K562 (cell line): ENCODE data around the gene ACTL10. TPM values are rescaled to one million over a fixed set of nuclear protein-coding genes. Genes with fewer than 3 reads are reported as not detected.

ENCODE experiments used
- ARHGAP35 ChIP-seq: fragments of 450-650 bp; IDR thresholded peaks from 2 replicates; pipeline ENCODE4 v1.6.1; 2018; ENCODE audit not compliant: partially characterized antibody
- CLOCK ChIP-seq: fragments of 250-450 bp; sonication (Bioruptor Pico); IDR thresholded peaks from 2 replicates; pipeline ENCODE4 v1.4.0; 2020; ENCODE audit warnings: mild to moderate bottlenecking, moderate library complexity, borderline replicate concordance
- DEAF1 ChIP-seq: fragments of 450-650 bp; formaldehyde crosslinking; IDR thresholded peaks from 2 replicates; pipeline ENCODE4 v1.4.0; 2020; ENCODE audit warnings: mild to moderate bottlenecking, moderate library complexity
- E2F6 ChIP-seq, 2 experiments: IDR thresholded peaks; 2 replicates each; pipeline ENCODE4 v1.6.1; 2011; ENCODE audit warnings: borderline replicate concordance in 1 of 2, control low read depth in 1 of 2, low read depth in 1 of 2, low read length in 1 of 2, mild to moderate bottlenecking in 1 of 2, mixed read lengths in 1 of 2, moderate library complexity in 1 of 2; ENCODE audit not compliant: insufficient read depth in 1 of 2, insufficient read length in 1 of 2, poor library complexity in 1 of 2, severe bottlenecking in 1 of 2; ENCODE audit errors: extremely low read depth in 1 of 2
- HMGN3 ChIP-seq: IDR thresholded peaks from 2 replicates; pipeline ENCODE4 v1.6.1; 2011; ENCODE audit warnings: borderline replicate concordance, low read depth, mild to moderate bottlenecking, mixed read lengths, low read length; ENCODE audit not compliant: insufficient read length; ENCODE audit errors: extremely low read depth
- MAFK ChIP-seq: IDR thresholded peaks from 2 replicates; pipeline ENCODE4 v1.6.1; 2011; ENCODE audit warnings: low read length, improper control_type of control experiment
- MYC ChIP-seq, 2 experiments: fragments of 250-450 bp in 1 of 2; sonication (Bioruptor Pico) in 1 of 2; IDR thresholded peaks; 2 replicates each; pipeline versions ENCODE4 v1.5.1 to v1.6.1; 2012 to 2021; ENCODE audit warnings: low read depth in 2 of 2, borderline replicate concordance in 1 of 2, improper control_type of control experiment in 1 of 2, low read length in 1 of 2, mild to moderate bottlenecking in 1 of 2, moderate library complexity in 1 of 2
- NR2F6 ChIP-seq: fragments of 450-650 bp; formaldehyde crosslinking; IDR thresholded peaks from 2 replicates; pipeline ENCODE4 v1.4.0; 2020; ENCODE audit warnings: mild to moderate bottlenecking
- RNF219 ChIP-seq: fragments of 250-450 bp; sonication (Bioruptor Pico); IDR thresholded peaks from 2 replicates; pipeline ENCODE4 v1.5.0; 2022; ENCODE audit warnings: mild to moderate bottlenecking
- STAT5B ChIP-seq: fragments of 250-450 bp; sonication (Bioruptor Pico); IDR thresholded peaks from 2 replicates; pipeline ENCODE4 v1.8.0; 2021; ENCODE audit warnings: mild to moderate bottlenecking, inconsistent platforms
- THAP12 ChIP-seq: fragments of 250-450 bp; sonication (Bioruptor Pico); IDR thresholded peaks from 2 replicates; pipeline ENCODE4 v1.9.0; 2021; ENCODE audit warnings: mild to moderate bottlenecking, inconsistent platforms
- ZNF23 ChIP-seq: fragments of 250-450 bp; sonication (Bioruptor Pico); IDR thresholded peaks from 2 replicates; pipeline ENCODE4 v1.4.0; 2020; ENCODE audit warnings: mild to moderate bottlenecking
- ZSCAN32 ChIP-seq: fragments of 450-650 bp; formaldehyde crosslinking; IDR thresholded peaks from 2 replicates; pipeline ENCODE4 v1.4.0; 2020; ENCODE audit warnings: mild to moderate bottlenecking, moderate library complexity
- polyA plus RNA-seq, 8 experiments: library from polyadenylated mRNA; depleted of rRNA in 4 of 8; stranded (reverse) in 5 of 8; unstranded in 3 of 8; fragments of >200 nt; fragmentation: Nextera tagmentation in 2 of 8; fragmentation: Illumina TruSeq in 1 of 8; extraction: Ambion mirVana in 2 of 8; extraction: Trizol in 1 of 8; gene quantifications; 2 replicates each; pipeline versions ENCODE4 v1.2.1 to v1.2.3, GENCODE V29; 2011 to 2014; ENCODE audit warnings: inconsistent platforms in 1 of 8, missing spikeins in 1 of 8
- total RNA-seq, 7 experiments: library from RNA; depleted of rRNA in 6 of 7; stranded (reverse); fragments of >200 nt in 6 of 7; fragmentation: Illumina TruSeq in 2 of 7; extraction: Trizol in 2 of 7; gene quantifications; 2 replicates each; pipeline versions ENCODE4 v1.2.1 to v1.2.3, GENCODE V29; 2011 to 2021; ENCODE audit warnings: low replicate concordance in 1 of 7

Gene ACTL10
- total and polyA plus RNA-seq, 9 of the 15 experiments (the other 6 are each of a cell fraction or from before 2014, with no cell fraction given) = 0.07 to 0.14 TPM; not detected in 7

GRCh38 chr20:33666293-33667244, at the start of gene ACTL10 (continued):
- TF ChIP-seq RNF219 (no peak), CLOCK (CRISPR knock-in tag) (no peak), ARHGAP35 (no peak), E2F6 (IDR thresholded peaks at IDR 0.05; ENCODE audit: borderline replicate concordance in 1 of 2, extremely low read depth in 1 of 2, insufficient read depth in 1 of 2, insufficient read length in 1 of 2, low read depth in 1 of 2, low read length in 1 of 2, poor library complexity in 1 of 2, severe bottlenecking in 1 of 2) (peak; percentile 5 to 43), THAP12 (no peak), ZNF23 (no peak), NR2F6 (no peak), MAFK (no peak), HMGN3 (peak; percentile 71), DEAF1 (CRISPR knock-in tag) (no peak), ZSCAN32 (no peak), STAT5B (CRISPR knock-in tag) (no peak), MYC (IDR thresholded peaks at IDR 0.05; ENCODE audit: low read depth, low read length) (peak; percentile 80), MYC (CRISPR knock-in tag; IDR thresholded peaks at IDR 0.05; ENCODE audit: borderline replicate concordance, low read depth) (no peak)
